DMS53 treated with DMSO at 0.1 percent for 48 hours (cell line): Measurements from ENCODE around the gene RAB11FIP3.
"Not testable (repeated sequence)": the region's sequence is repeated elsewhere in the genome, so short reads cannot be mapped to it uniquely, and the experiment has no call there.

Experiments used
- DNase-seq: peaks from one replicate; lab custom pipeline; 2025; ENCODE audit not compliant: unreplicated experiment; lab: John Stamatoyannopoulos, UW

The RAB11FIP3 gene

DNA sequence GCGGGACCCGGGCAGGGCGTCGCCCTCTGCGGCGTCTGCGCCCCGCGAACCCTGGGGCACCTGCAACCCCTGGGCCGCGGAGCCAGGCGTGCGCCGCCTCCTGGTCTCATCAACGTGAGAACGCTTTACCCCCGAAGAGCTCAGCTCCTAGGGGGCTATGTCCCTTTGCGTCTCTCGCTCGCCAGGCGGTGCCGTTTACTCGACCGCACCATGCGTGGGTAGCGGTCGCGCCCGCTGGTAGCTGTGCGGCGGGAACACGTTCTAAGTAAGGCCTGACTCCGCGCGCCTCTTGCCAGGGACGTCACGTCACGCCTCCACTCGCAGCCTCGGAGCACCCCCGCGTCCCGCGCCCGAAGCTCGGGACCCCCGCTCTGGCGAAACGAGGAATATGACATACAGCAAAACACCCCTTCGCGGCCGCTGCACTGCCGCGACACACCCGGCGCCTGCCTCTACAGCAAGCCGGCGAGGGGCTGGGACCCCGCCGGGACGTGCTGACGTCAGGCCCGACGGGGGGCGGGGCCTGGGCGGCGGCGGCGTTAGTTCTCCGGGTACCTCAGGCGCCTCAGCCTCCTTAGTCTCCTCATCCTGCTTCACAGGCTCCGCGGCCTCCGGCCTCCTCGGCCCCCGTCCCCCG lies at the start of gene RAB11FIP3:
Gene RAB11FIP3 (plus strand): TSS at position 568 of the 637 bp plus-strand sequence. CDS start 358 bp downstream, outside the sequence.
- peak; percentile 58 for DNase-seq

GRCh38 chr16:375927-376816 lies 49.3 kb upstream of the RAB11FIP3 start:
- no peak for DNase-seq

- no peak for DNase-seq
Observed at GRCh38 chr16:376817-377418, 48.5 kb upstream of the RAB11FIP3 start.

DNA sequence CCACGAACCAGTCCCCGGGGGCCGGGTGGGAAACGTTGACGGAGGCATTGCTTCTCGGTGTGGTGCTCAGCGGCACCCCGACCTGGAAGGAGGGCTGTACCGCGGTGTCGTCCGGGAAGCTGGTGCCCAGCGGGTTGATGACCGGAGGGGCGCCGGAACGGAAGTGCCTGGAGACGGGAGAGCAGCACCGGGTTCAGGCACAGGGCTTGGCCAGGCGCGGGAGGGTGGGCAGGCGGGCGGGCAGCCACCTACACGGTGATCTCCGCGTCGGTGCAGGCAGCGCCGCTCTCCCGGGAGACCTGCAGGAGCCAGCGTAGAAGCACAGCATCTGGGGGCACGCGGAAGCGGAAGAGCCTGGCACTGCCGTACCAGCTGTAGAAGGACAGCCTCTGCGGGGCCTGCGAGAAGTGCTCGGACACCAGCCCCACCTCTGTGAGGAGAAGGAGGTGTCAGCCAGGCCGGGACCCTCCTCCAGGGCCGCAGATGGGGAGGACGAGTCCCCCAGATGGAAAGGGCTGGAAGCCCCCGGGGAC lies 48.0 kb upstream of the RAB11FIP3 start:
- no peak for DNase-seq

- not testable (repeated sequence) for DNase-seq
Observed at GRCh38 chr16:378113-378820, 47.2 kb upstream of the RAB11FIP3 start.

DNA sequence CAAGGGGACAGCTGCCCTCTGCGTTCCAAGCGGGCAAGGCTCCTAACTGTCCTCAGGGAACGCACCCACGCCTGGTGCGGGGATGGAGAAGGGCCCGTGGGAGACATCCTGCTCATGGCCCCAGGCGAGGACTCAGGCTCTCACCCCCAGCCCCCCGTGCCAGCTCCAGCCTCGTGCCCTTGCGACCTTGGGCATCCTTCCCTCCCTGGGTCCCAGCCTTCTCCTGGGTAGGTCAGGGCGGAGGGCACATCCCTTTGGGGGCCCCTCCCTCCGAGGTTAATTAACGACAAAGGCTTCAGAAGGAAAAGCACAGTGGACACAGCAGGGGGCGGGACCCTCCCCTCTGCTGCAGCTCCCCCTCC lies 46.6 kb upstream of the RAB11FIP3 start:
- no peak for DNase-seq

GRCh38 chr16:379183-379960 lies 46.1 kb upstream of the RAB11FIP3 start:
- DNase-seq = peak; percentile 87

GRCh38 chr16:379961-380761 lies 45.3 kb upstream of the RAB11FIP3 start:
- DNase-seq = no peak

DNA sequence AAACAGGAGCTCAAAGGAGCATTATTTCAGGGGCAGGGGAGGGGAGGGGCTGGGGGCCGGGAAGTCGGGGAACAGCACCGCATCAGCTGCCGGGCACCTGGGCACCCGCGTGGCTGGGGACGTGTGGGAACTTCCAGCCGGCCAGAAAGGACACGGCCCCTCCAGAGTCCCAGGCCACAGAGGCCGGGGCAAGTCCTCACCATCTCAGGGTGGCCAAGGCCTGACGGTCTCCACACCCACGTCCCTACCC lies 44.8 kb upstream of the RAB11FIP3 start:
- no peak for DNase-seq

DNA sequence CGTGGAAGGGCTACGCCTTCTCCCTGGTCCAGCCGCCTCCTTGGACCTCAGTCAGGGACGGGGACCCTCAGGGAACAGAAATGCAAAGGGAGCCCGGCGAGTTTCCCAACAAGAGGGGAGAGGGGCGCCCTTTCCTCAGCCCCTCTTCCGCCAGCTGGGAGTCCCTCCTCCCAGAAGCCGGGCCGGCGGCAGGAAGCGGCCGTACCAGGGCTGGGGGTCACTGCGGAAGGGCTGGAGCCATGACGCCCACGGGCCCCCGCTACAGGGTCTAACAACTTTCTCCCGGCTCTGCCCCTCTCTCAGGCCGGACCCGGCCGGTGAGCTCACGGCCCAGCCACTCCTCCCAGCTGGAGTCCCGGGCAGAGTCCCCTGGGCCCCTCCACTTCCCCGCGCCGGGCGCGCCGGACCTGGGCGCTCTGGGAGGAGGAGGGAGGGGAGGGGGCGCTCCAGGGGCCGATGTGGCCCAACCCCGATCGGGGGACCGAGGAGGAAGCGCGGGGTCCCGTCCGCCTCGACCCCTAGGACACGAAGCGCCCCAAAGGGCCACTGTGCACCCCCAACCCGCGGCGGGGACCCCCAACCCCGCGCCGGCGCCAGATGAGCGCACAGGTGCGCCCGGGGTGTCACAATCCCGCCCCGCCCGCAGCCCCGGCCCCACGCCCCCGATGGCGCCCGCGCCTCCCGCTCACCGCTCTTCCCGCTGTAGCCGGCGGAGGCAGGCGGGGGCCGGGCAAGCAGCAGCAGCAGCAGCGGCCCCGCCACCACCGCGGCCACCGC lies 44.2 kb upstream of the RAB11FIP3 start:
- peak; percentile 42 for DNase-seq

- peak; percentile 42 for DNase-seq
Observed at GRCh38 chr16:381789-382717, 43.4 kb upstream of the RAB11FIP3 start, which contains the start of gene PGAP6. Gene PGAP6 (minus strand): TSS chr16:381978. CDS start chr16:381821, 157 bp downstream.

GRCh38 chr16:383326-384051 lies 42.0 kb upstream of the RAB11FIP3 start:
- peak; percentile 87 for DNase-seq

DNA sequence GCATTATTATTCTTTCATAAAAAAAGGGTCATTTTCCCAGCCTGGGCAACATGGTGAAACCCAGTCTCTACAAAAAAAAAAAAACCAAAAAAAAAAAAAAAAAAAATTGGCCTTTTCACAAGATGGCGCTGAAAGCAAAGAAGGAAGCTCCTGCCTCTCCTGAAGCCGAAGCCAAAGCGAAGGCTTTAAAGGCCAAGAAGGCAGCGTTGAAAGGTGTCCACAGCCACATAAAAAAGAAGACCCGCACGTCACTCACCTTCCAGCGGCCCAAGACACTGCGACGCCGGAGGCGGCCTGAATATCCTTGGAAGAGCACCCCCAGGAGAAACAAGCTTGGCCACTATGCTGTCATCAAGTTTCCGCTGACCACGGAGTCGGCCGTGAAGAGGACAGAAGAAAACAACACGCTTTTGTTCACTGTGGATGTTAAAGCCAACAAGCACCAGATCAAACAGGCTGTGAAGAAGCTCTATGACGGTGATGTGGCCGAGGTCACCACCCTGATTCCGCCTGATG lies 38.8 kb upstream of the RAB11FIP3 start:
- no peak for DNase-seq

DNA sequence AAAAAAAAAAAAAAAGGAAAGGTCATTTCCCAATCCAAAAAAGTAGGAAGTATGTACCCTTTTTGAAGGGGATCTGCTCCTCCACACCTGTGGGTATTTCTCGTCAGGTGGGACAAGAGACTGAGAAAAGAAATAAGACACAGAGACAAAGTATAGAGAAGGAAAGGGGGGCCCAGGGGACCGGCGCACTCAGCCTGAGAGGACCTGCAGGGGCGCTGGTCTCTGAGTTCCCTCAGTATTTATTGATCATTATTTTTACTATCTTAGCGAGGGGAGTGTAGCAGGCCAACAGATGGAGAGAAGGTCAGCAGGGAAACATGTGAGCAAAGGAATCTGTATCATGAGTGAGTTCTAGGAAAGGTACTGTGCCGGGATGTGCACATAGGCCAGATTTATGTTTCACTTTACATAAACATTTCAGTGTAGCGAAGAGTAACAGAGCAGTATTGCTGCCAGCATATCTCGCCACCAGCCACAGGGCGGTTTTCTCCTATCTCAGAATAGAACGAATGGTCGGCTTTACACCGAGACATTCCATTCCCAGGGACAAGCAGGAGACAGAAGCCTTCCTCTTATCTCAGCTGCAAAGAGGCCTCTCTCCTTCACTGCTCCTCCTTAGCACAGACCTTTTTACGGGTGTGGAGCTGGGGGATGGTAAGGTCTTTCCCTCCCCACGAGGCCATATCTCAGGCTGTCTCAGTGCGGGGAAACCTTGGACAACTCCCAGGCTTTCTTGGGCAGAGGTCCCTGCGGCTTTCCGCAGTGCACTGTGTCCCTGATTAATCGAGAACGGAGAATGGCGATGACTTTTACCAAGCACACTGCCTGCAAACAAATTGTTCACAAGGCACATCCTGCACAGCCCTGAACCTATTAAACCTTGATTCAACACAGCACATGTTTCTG lies 37.4 kb upstream of the RAB11FIP3 start:
- not testable (repeated sequence) for DNase-seq

DNA sequence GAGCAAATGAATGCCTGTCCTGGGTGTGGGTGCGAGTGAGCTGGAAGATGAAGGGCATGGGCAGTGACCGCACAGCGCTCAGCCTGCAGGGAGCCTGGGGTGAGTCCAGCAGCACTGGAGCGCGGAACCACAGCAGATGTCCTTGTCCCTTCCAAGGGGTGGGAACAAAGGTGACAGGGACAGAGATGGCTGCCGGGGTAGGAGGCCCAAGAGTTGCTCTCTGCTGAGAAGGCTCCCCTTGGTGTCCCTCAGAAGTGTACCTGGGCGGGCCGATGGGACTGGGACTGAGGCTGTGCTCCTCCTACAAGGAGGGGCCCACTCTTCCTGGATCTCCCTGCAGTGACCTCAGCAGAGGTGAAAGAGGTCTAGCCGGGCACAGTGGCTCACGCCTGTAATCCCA lies 36.1 kb upstream of the RAB11FIP3 start:
- no peak for DNase-seq

GRCh38 chr16:391885-392335 lies 33.5 kb upstream of the RAB11FIP3 start:
- peak; percentile 37 for DNase-seq
